BE2C (cell line): ENCODE results near the gene SLC9A8.

Experiments
- DNase-seq: peaks from one replicate; pipeline ENCODE4 v3.0.0-alpha.2; 2020
- H3K27me3 ChIP-seq: fragments of 250-450 bp; sonication (Bioruptor Pico); 2 replicates; pipeline ENCODE4 v1.5.1; 2020; ENCODE audit warnings: mild to moderate bottlenecking
- H3K36me3 ChIP-seq: fragments of 250-450 bp; sonication (Bioruptor Pico); 2 replicates; pipeline ENCODE4 v1.5.1; 2020; ENCODE audit warnings: mild to moderate bottlenecking
- H3K4me1 ChIP-seq: fragments of 250-450 bp; sonication (Bioruptor Pico); 2 replicates; pipeline ENCODE4 v1.5.1; 2020
- H3K4me3 ChIP-seq: 2 replicates; pipeline ENCODE4 v1.5.1; 2011; ENCODE audit warnings: low read depth, low read length
- H3K9me3 ChIP-seq: fragments of 250-450 bp; sonication (Bioruptor Pico); 2 replicates; pipeline ENCODE4 v1.5.1; 2020
- TF ChIP-seq, protein P1 (sequence below): IDR thresholded peaks from 2 replicates; pipeline ENCODE4 v1.5.1; 2012; ENCODE audit warnings: mild to moderate bottlenecking, low read depth, low read length

SLC9A8 gene

DNA sequence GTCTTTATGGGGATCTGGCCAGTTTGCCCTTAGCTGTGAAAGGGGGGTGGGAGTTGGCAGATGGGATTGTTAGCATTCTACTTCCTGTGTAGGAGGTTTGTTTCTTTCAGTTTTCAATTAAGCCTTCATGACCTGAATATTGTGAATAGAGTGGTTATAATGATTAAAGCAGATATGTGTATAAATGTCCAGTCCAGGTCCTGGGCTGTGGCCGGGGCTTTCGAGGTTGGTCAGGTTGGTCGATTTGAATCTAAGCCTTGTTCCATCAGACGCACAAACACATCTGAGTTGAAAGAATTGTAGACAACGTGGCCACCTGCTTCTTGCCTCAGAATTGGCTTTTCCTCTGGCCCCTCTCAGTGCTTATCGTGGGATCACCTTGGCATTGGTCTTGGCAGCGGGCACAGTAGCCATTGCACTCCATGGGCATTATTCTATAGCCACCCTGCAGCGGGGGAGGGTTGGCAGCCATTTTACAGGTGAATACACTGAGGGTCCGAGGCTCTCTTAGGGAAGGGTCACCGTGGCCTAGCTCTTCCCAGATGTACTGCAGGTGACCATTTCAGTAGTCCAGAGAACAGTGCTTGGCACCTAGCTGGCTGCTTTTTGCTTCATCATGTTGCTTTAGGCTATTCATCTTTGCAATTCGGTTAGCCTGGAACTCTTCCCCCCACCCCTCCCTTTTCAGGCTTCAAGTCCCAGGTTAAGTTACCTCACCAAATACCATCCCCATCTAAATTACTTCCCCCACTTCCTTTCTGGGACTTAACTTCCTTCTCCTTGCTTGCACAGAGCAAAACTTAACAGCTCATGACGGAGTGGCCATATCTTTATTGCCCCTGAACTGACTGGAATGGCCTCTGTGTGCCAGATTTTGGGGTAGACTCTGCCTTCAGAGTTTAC, 124.7 kb downstream of the SLC9A8 start:
- H3K36me3 ChIP-seq, result peaks cover 41% of the 10 kb centered on the region
- H3K27me3 ChIP-seq, result no peaks in the 10 kb centered on the region
- DNase-seq, result no peak
- H3K4me1 ChIP-seq, result peaks cover 13% of the 10 kb centered on the region
- TF ChIP-seq, protein P1, sequence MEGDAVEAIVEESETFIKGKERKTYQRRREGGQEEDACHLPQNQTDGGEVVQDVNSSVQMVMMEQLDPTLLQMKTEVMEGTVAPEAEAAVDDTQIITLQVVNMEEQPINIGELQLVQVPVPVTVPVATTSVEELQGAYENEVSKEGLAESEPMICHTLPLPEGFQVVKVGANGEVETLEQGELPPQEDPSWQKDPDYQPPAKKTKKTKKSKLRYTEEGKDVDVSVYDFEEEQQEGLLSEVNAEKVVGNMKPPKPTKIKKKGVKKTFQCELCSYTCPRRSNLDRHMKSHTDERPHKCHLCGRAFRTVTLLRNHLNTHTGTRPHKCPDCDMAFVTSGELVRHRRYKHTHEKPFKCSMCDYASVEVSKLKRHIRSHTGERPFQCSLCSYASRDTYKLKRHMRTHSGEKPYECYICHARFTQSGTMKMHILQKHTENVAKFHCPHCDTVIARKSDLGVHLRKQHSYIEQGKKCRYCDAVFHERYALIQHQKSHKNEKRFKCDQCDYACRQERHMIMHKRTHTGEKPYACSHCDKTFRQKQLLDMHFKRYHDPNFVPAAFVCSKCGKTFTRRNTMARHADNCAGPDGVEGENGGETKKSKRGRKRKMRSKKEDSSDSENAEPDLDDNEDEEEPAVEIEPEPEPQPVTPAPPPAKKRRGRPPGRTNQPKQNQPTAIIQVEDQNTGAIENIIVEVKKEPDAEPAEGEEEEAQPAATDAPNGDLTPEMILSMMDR, result no peak
- peak overlapping the region; percentile 99 for H3K4me3 ChIP-seq
- H3K9me3 ChIP-seq, result no peaks in the 10 kb centered on the region

DNA sequence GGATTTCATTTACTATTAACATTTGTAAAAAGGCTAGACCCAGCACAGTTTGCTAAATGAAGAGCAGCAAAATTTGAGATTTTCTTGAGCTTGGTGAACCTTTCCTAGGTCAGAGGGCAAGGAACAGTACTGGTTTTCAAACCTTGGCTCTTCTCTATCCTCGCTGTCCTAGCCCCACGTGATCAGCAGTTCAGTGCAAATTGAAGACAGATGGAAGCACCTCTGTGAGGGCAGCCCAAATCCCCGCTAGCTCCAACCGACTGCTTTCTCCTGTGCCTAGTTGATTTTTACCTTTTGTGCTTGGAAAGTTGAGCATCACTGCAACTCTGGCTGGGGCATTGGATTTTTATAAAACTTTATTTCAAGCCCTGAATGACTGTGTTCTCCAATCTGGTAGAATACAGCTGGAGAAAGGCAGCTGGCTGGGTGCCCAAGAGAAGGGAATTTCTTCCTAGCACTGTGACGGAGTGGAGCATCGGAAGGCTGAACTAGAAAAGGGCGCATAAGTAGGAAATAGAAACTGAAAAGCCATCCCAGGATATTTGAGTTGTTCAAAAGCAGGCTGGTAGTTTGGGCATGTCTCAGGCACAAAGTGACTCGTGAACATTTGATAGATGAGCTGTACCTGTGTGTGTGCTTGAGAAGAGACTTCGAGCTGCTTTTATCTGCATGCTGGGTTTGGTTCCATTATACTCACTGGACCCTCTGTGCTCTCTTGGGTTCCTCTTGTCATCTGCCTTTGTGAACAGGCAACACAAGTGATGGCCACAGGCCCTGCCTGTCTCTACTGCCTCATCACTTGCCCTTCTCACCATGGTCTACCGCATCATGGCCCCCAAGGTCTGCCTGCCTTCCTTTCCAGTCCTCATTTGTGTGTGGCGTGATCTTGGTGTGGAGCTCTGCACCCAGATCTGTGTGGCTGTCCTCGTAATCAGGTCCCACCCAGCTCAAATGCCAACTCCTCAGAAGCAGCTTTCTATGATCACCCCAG, 125.8 kb downstream of the SLC9A8 start:
- Histone ChIP-seq H3K4me1 (peaks cover 13% of the 10 kb centered on the region), H3K9me3 (no peaks in the 10 kb centered on the region), H3K27me3 (no peaks in the 10 kb centered on the region), H3K4me3 (peak overlapping the region; percentile 99), H3K36me3 (peaks cover 52% of the 10 kb centered on the region)
- peak; percentile 59 for DNase-seq
- TF ChIP-seq, protein P1, result no peak; the same call in 1 of the 2 replicates

DNA sequence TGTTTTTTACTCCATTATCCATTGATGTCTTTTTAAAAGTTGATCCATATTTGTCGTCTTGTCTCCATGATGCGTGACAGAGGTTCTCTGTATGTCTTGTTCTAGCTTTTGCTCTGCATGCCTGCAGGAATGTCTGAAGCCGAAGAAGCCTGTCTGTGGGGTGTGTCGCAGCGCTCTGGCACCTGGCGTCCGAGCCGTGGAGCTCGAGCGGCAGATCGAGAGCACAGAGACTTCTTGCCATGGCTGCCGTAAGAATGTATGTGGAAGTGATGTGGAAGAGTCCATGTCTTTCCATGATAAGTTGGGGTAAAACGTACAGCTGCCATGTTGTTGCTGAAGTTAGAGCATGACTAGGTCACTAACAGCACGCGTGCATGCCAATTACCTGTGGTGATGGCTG, 128.8 kb downstream of the SLC9A8 start:
- H3K36me3 ChIP-seq, result peaks cover 74% of the 10 kb centered on the region
- peaks cover 8% of the 10 kb centered on the region for H3K4me1 ChIP-seq
- H3K9me3 ChIP-seq, result no peaks in the 10 kb centered on the region
- no peak for DNase-seq
- H3K27me3 ChIP-seq, result no peaks in the 10 kb centered on the region
- H3K4me3 ChIP-seq, result no peak overlapping the region
- TF ChIP-seq, protein P1, result no peak
